TTC549 (cell line): ENCODE measurements around the gene RDH8.

Source experiments
- FAIRE-seq: peaks from 2 replicates; lab custom pipeline; 2012; peaks lifted over from hg19 to GRCh38; lab: Jason Lieb, UNC

RDH8 gene

GRCh38 chr19:10037367-10037766 is 24.1 kb downstream of the RDH8 start:
- FAIRE-seq, result no peak

GRCh38 chr19:10037809-10038208 is 24.5 kb downstream of the RDH8 start:
- no peak for FAIRE-seq

- FAIRE-seq, result no peak
These were observed 30.1 kb downstream of the RDH8 start for GRCh38 chr19:10043286-10043927.

- no peak for FAIRE-seq
These were observed 31.1 kb downstream of the RDH8 start for GRCh38 chr19:10044390-10044789.

- no peak for FAIRE-seq
These were observed 32.1 kb downstream of the RDH8 start for GRCh38 chr19:10045371-10045770.

- FAIRE-seq, result no peak
These were observed 36.3 kb downstream of the RDH8 start for GRCh38 chr19:10049626-10050025.

- no peak for FAIRE-seq
These were observed 39.5 kb downstream of the RDH8 start for GRCh38 chr19:10052602-10053360.

GRCh38 chr19:10061717-10062310 is 48.5 kb downstream of the RDH8 start:
- no peak for FAIRE-seq

GRCh38 chr19:10068205-10068604 is 54.9 kb downstream of the RDH8 start:
- FAIRE-seq, result no peak

GRCh38 chr19:10069046-10069445 is 55.8 kb downstream of the RDH8 start:
- no peak for FAIRE-seq

- no peak for FAIRE-seq
These were observed 57.6 kb downstream of the RDH8 start for GRCh38 chr19:10070730-10071446.
